GM21515 (cell line): ENCODE measurements around the gene BMX.

ENCODE experiments used
- ATAC-seq: cut with Tn5 transposase; IDR thresholded peaks from one replicate; pipeline ENCODE4 v1.9.1; 2021; ENCODE audit not compliant: unreplicated experiment

BMX gene

GRCh38 chrX:15500497-15500966 is at the start of gene BMX:
TSS of gene BMX (plus strand) at chrX:15500807. CDS start at chrX:15508354, 7,547 bp downstream.
- ATAC-seq: no peak

- no peak for ATAC-seq
Measured at GRCh38 chrX:15451913-15452312, 48.7 kb upstream of the BMX start.

GRCh38 chrX:15464704-15465103 is 35.9 kb upstream of the BMX start:
- no peak for ATAC-seq

- peak; percentile 71 for ATAC-seq
Measured at GRCh38 chrX:15465347-15465746, 35.3 kb upstream of the BMX start.

GRCh38 chrX:15465896-15466651 is 34.5 kb upstream of the BMX start:
- ATAC-seq: no peak

GRCh38 chrX:15468036-15468435 is 32.6 kb upstream of the BMX start:
- no peak for ATAC-seq

GRCh38 chrX:15469613-15470012 is 31.0 kb upstream of the BMX start:
- no peak for ATAC-seq

- no peak for ATAC-seq
Measured at GRCh38 chrX:15471028-15471427, 29.6 kb upstream of the BMX start.

- no peak for ATAC-seq
Measured at GRCh38 chrX:15472531-15472930, 28.1 kb upstream of the BMX start.

- no peak for ATAC-seq
Measured at GRCh38 chrX:15474028-15474427, 26.6 kb upstream of the BMX start.

- ATAC-seq: no peak
Measured at GRCh38 chrX:15475021-15475420, 25.6 kb upstream of the BMX start.

- no peak for ATAC-seq
Measured at GRCh38 chrX:15475486-15475885, 25.1 kb upstream of the BMX start.

GRCh38 chrX:15483891-15484290 is 16.7 kb upstream of the BMX start:
- ATAC-seq: no peak

- ATAC-seq: no peak
Measured at GRCh38 chrX:15492469-15492868, 8.1 kb upstream of the BMX start.

GRCh38 chrX:15493118-15493962 is 7.3 kb upstream of the BMX start, which contains the start of gene PIR:
TSS of gene PIR (minus strand) at chrX:15493333. CDS start at chrX:15491257, 2,076 bp downstream.
- ATAC-seq: peak; percentile 99

- no peak for ATAC-seq
Measured at GRCh38 chrX:15495801-15496200, 4.8 kb upstream of the BMX start.

GRCh38 chrX:15496824-15497223 is 3.8 kb upstream of the BMX start:
- ATAC-seq: no peak

- no peak for ATAC-seq
Measured at GRCh38 chrX:15497865-15498264, 2.7 kb upstream of the BMX start.

GRCh38 chrX:15498741-15499140 is 1.9 kb upstream of the BMX start:
- ATAC-seq: no peak

- ATAC-seq: no peak
Measured at GRCh38 chrX:15499976-15500375, 631 bp upstream of the BMX start.

GRCh38 chrX:15501506-15501905 is 899 bp downstream of the BMX start:
- ATAC-seq: no peak

GRCh38 chrX:15504661-15505060 is 4.1 kb downstream of the BMX start:
- no peak for ATAC-seq
